Muscle of leg (tissue), 11 donors: ENCODE data around the gene CD2. TPM values are rescaled to one million over a fixed set of nuclear protein-coding genes. Genes with fewer than 3 reads are reported as not detected.

ENCODE experiments used
- DNase-seq: peaks from one replicate; pipeline ENCODE4 v3.0.0; 2013
- H3K27ac ChIP-seq: one replicate; pipeline ENCODE4 v1.5.1; 2013; ENCODE audit warnings: mild to moderate bottlenecking, low read length, control low read depth
- H3K27me3 ChIP-seq: one replicate; pipeline ENCODE4 v1.6.1; 2013; ENCODE audit warnings: low read length; ENCODE audit not compliant: control insufficient read depth, insufficient read depth
- H3K36me3 ChIP-seq: one replicate; pipeline ENCODE4 v1.6.1; 2013; ENCODE audit warnings: low read length; ENCODE audit not compliant: control insufficient read depth, insufficient read depth
- H3K4me1 ChIP-seq: one replicate; pipeline ENCODE4 v1.6.1; 2013; ENCODE audit warnings: low read length; ENCODE audit not compliant: control insufficient read depth, insufficient read depth
- H3K4me3 ChIP-seq: one replicate; pipeline ENCODE4 v1.5.1; 2013; ENCODE audit warnings: low read length, control low read depth
- H3K9me3 ChIP-seq: replicated peaks from 2 replicates; pipeline ENCODE4 v1.6.1; 2013; ENCODE audit warnings: low read depth, low read length; ENCODE audit not compliant: control insufficient read depth
- WGBS: methylation state at CpG from one replicate; pipeline ENCODE4 v1.1.5; 2013; ENCODE audit warnings: missing lambda C conversion rate; ENCODE audit not compliant: insufficient coverage; 5-methylcytosine and 5-hydroxymethylcytosine counted together
- polyA plus RNA-seq, 8 donors: library from polyadenylated mRNA; unstranded; fragments of 120-200 nt; gene quantifications; one replicate each; pipeline versions ENCODE4 v1.2.1 to v1.2.3, GENCODE V29; 2013; ENCODE audit warnings: inconsistent platforms in 1 of 8, low replicate concordance in 1 of 8; ENCODE audit not compliant: insufficient read length in 8 of 8, insufficient read depth in 1 of 8
- total RNA-seq: library from RNA; stranded (reverse); fragments of 120-200 nt; gene quantifications from one replicate; pipeline ENCODE4 v1.2.4, GENCODE V29; 2013

Gene CD2
- total and polyA plus RNA-seq, 9 donors, result 0.19 to 0.46 (median 0.31) TPM

- Histone ChIP-seq H3K4me1 (no peaks in the 10 kb centered on the region), H3K9me3 (no peaks in the 10 kb centered on the region), H3K27ac (no peak overlapping the region), H3K36me3 (no peaks in the 10 kb centered on the region), H3K27me3 (no peaks in the 10 kb centered on the region), H3K4me3 (no peak overlapping the region)
- WGBS, result 79% methylated on average over 20 of the region's 29 CpGs
- no peak for DNase-seq
Observed at GRCh38 chr1:116775116-116775752, 21.0 kb downstream of the CD2 start.

DNA sequence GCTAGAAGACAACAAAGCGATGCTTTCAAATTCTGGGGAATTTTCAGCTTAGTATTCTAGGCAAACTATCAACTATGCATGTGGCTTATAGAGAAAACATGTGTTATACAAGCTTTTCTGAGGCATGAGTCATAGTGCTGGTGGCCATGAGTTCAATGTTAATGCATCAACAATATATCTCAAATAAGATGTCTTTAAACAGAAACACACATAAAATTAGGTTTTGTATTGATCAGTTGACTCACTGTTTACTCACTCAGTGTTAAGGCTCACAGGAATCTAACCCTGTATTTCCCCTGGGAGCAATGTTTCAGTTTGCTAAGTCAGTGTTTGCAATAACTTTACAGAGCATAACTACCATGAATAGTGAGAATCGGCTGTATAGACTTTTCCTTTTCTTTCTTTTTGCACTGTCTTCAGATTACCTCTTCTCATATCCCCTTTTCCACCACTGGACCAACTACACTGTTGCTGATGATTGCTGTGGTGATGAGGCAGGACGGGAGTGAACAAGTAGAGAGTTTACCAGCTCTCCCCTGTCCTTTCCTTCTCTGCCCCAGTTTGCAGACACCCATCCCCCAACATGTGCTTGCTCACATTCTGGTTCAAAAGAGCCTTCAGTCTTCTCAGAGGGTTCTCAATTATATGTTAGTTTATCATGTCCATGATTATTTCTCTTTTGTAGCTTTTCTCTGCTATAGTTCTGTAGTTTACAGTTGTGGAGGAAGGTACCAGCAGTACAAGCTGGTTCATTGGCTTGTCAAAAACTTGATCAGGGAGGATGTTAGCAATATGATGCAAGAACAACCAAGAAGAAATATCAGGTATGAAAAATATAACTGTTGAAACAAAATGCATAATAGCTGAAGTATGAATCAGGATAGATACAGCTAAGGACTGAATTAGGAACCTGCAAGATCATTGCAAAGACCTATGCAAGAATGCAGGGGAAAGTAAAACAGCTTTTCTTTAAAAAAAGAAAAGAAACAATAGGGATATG, 23.9 kb downstream of the CD2 start:
- DNase-seq, result peak; percentile 87

GRCh38 chr1:116781034-116781433, 26.8 kb downstream of the CD2 start:
- Histone ChIP-seq H3K36me3 (no peaks in the 10 kb centered on the region), H3K9me3 (peaks cover 2% of the 10 kb centered on the region), H3K4me1 (no peaks in the 10 kb centered on the region), H3K4me3 (no peak overlapping the region), H3K27me3 (no peaks in the 10 kb centered on the region), H3K27ac (no peak overlapping the region)
- no CpG with 5 or more reads among the region's 6 CpGs for WGBS
- no peak for DNase-seq

More for the DNA sequence above, 23.9 kb downstream of the CD2 start:
- H3K9me3 ChIP-seq, result no peaks in the 10 kb centered on the region
- no peak overlapping the region for H3K27ac ChIP-seq
- no peak overlapping the region for H3K4me3 ChIP-seq
- H3K4me1 ChIP-seq, result no peaks in the 10 kb centered on the region
- WGBS, result no CpG with 5 or more reads among the region's 3 CpGs
- no peaks in the 10 kb centered on the region for H3K36me3 ChIP-seq
- H3K27me3 ChIP-seq, result no peaks in the 10 kb centered on the region

- no peak for DNase-seq
- H3K9me3 ChIP-seq, result peaks cover 2% of the 10 kb centered on the region
- no peaks in the 10 kb centered on the region for H3K36me3 ChIP-seq
- no peak overlapping the region for H3K4me3 ChIP-seq
- H3K27me3 ChIP-seq, result no peaks in the 10 kb centered on the region
- H3K27ac ChIP-seq, result no peak overlapping the region
- no peaks in the 10 kb centered on the region for H3K4me1 ChIP-seq
- 76% methylated on average over 4 of the region's 4 CpGs for WGBS
Observed at GRCh38 chr1:116785006-116785405, 30.8 kb downstream of the CD2 start.

DNA sequence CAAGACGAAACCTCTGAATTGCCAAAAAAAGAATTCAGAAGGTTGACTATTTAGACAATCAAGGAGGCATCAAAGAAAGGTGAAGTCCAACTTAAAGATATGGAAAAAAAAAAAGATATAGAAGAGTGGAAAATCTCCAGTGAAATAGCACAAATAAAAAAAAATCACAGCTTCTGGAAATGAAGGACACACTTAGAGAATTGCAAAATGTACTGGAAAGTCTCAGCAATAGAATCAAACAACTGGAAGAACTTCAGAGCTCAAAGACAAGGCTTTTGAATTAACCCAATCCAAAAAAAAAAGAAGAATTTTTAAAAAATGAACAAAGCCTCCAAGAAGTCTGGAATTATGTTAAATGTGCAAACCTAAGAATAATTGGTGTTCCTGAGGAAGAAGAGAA, 31.8 kb downstream of the CD2 start:
- Histone ChIP-seq H3K27me3 (no peaks in the 10 kb centered on the region), H3K9me3 (peaks cover 2% of the 10 kb centered on the region), H3K27ac (no peak overlapping the region), H3K4me1 (no peaks in the 10 kb centered on the region), H3K36me3 (no peaks in the 10 kb centered on the region), H3K4me3 (no peak overlapping the region)
- no peak for DNase-seq
- WGBS, result no CpG with 5 or more reads among the region's 1 CpG

DNA sequence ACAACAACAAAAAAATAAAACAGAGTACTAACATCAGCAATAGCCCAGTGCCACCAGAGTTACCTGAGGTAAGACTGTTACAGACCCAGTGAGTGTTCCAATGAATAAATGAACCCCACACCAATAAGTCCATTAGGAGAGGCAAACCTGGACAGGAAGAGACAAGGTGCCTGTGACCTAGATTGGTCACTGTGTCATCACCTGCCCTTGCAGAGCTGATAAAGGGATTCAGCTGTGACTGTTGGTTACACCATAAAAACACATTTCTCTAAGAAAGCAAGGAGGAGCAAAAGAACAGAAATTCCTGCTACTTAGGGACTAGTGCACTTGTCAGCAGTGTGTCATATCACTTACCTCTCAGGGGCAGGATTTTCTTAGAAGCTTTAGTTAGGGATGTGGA, 37.5 kb downstream of the CD2 start:
- Histone ChIP-seq H3K27me3 (no peaks in the 10 kb centered on the region), H3K27ac (no peak overlapping the region), H3K36me3 (no peaks in the 10 kb centered on the region), H3K9me3 (no peaks in the 10 kb centered on the region), H3K4me3 (no peak overlapping the region), H3K4me1 (no peaks in the 10 kb centered on the region)
- DNase-seq, result no peak

DNA sequence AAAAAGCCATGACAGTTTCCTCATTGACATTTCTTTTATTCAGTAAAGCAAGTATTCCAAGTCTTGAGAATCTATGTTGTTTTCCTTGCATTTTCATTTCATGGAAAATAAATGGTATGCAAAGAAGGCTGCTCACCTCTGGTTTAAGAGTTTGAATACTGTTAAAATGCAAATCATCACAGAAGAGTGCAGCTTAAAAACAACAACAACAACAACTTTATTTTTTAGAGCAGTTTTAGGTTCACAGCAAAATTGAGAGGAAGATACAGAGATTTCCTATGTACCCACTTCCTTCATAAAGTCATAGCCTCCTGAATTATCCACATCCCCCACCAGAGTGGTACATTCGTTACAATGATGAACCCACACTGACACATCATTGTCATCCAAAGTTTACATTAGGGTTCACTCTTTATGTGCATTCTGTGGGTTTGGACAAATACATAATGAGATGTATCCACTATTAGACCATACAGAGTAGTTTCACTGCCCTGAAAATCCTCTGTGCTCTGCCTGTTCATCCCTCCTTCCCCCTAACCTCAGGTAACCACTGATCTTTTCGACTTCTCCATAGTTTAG, 39.2 kb downstream of the CD2 start:
- no peak overlapping the region for H3K4me3 ChIP-seq
- no peak for DNase-seq
- H3K4me1 ChIP-seq, result no peaks in the 10 kb centered on the region
- no peaks in the 10 kb centered on the region for H3K9me3 ChIP-seq
- H3K27ac ChIP-seq, result no peak overlapping the region
- no peaks in the 10 kb centered on the region for H3K27me3 ChIP-seq
- no CpG with 5 or more reads among the region's 2 CpGs for WGBS
- no peaks in the 10 kb centered on the region for H3K36me3 ChIP-seq

DNA sequence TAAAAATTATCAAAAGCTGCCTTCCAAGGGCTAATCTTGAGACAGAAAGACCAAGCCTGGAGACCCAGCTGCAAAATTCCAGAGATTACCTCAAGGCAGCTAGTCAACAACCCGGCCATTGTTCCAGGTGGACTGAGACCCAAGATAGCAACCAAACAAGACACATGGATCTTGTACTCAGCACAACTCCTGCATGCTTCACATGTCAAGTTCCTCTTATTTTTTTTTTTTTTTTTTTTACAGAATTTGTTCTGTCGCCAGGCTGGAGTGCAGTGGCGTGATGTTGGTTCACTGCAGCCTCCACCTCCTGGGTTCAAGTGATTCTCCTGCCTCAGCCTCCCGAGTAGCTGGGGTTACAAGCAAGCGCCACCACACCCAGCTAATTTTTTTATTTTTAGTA, 40.1 kb downstream of the CD2 start:
- no peaks in the 10 kb centered on the region for H3K36me3 ChIP-seq
- no peak for DNase-seq
- no peaks in the 10 kb centered on the region for H3K9me3 ChIP-seq
- no peak overlapping the region for H3K27ac ChIP-seq
- no peak overlapping the region for H3K4me3 ChIP-seq
- no peaks in the 10 kb centered on the region for H3K4me1 ChIP-seq
- 57% methylated on average over 1 of the region's 5 CpGs for WGBS
- no peaks in the 10 kb centered on the region for H3K27me3 ChIP-seq

DNA sequence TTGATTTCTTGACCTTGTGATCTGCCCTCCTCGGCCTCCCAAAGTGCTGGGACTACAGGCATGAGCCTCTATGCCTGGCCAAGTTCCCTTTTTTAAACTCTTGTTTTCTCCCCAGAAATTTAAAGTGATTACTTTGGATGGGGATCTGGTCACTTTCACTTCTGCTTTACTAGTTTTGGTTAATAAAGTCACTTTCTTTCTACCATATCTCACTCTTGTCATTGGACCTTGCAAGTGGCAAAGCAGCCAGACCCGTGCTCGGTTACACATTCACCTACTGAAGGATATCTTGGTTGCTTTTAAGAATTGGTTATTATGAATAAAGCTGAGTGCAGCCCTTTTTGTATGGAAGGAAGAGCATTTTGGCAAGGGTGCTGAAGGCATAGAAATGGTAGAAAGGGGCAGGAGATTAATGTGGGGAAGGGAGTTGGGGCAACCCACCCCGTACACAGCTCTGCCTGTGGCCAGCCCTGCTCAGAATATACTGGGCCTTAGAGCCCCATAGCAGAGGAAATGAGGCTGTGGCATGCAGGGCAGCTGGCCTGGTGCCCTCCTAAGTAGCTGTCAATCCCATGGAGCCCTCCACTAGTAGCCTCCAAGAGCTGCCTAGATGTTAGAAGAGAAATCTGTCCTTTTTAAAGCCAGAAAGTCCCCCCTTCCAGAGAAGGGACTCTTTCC, 40.7 kb downstream of the CD2 start:
- Histone ChIP-seq H3K27ac (no peak overlapping the region), H3K4me1 (no peaks in the 10 kb centered on the region), H3K27me3 (no peaks in the 10 kb centered on the region), H3K36me3 (no peaks in the 10 kb centered on the region), H3K4me3 (no peak overlapping the region), H3K9me3 (no peaks in the 10 kb centered on the region)
- peak; percentile 34 for DNase-seq
- WGBS, result 60% methylated on average over 1 of the region's 4 CpGs

GRCh38 chr1:116795482-116795829, 41.2 kb downstream of the CD2 start:
- H3K4me1 ChIP-seq, result no peaks in the 10 kb centered on the region
- no peaks in the 10 kb centered on the region for H3K9me3 ChIP-seq
- no peaks in the 10 kb centered on the region for H3K36me3 ChIP-seq
- no peak for DNase-seq
- 100% methylated on average over 1 of the region's 3 CpGs for WGBS
- H3K27ac ChIP-seq, result no peak overlapping the region
- no peaks in the 10 kb centered on the region for H3K27me3 ChIP-seq
- no peak overlapping the region for H3K4me3 ChIP-seq
